GM19463 (cell line): ENCODE data around the gene PRKAG1.
A peak's percentile ranks its signal among the peaks of the same experiment; 100 is the strongest.

Source experiments
- ATAC-seq: cut with Tn5 transposase; IDR thresholded peaks from one replicate; pipeline ENCODE4 v1.9.1; 2021; ENCODE audit warnings: mild to moderate bottlenecking, moderate library complexity; ENCODE audit not compliant: unreplicated experiment

Gene PRKAG1

DNA sequence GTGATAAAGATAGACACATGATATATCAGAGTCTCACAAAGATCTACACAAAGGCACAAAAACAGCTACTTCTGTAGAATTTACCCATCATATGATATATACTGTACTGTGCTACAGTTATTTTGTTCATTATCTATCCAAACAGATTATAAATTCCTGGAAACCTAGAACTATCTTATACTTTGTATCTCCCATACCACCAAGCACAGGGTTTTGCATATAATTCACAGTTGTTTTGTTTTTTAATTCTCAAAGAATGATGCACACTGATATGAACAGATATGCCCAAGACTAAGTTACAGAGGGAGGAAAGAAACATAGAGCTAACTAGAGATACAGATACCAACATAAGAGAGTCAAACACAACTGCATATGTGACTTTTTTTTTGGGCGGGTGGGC lies 3.4 kb downstream of the PRKAG1 start:
- no peak for ATAC-seq

DNA sequence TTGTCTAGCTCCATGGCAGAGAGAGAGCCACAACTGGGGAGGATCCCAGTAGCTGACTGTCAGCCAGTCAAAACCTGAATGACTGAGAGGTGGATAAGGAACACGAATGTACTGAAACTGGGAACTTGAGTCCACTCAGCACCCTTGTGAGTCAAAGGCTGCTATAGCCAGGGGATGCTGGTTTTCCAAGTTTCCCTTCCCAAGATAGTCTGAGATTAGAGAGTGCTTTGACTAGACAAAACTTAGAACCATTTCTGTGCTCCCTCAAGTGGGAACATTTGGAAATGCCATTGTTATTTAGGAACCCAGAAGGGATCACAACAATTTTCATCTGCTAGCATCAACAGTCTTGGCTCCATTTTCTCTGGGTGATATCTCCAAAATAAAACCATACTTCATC lies 4.0 kb downstream of the PRKAG1 start:
- no peak for ATAC-seq

DNA sequence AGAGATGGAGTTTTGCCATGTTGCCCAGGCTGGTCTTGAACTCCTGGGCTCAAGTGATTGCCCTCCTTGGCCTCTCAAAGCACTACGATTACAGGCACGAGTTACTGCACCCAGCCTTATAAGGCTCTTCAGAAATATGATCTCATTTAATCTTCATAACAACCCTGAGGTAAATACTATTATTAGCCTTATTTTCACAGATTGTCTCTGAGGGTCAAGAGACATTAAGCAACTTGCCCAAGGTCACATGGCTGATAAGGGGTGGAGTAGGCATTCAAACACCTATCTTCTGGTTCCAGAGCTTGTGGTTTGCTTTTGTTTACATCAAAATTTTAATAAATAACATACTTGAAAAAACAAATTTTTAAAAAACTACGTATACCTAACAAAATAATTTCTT lies 5.1 kb downstream of the PRKAG1 start:
- no peak for ATAC-seq

- ATAC-seq = no peak
Observed at GRCh38 chr12:49012739-49013138, 5.8 kb downstream of the PRKAG1 start.

DNA sequence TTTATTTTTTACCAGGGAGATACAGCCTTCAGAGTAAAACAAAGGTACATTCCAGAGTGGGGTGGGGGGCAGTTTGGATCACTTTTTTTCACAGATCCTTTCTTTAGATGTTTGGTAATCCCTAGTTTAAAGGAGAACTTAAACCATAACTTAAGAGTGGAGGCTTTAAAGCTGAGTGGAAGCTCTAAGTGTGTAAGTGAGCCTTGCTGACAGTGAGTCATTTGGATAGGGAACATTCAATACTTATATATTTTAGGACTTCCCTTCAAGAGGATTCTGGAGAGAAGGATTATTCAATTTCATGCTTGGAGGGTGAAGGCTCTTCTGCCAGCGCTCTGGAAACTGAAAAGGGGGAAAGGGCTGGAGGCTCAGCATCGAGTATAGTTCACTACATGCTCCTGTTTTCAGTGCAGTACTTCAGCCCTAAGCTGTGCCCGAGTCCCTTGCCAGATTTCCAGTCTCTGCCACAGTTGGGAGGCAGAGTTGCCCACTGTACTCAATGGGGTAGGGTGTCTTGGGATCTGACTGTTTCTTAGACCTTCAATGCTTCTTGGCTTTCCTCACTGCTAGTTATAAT lies 8.4 kb downstream of the PRKAG1 start:
- ATAC-seq = no peak

DNA sequence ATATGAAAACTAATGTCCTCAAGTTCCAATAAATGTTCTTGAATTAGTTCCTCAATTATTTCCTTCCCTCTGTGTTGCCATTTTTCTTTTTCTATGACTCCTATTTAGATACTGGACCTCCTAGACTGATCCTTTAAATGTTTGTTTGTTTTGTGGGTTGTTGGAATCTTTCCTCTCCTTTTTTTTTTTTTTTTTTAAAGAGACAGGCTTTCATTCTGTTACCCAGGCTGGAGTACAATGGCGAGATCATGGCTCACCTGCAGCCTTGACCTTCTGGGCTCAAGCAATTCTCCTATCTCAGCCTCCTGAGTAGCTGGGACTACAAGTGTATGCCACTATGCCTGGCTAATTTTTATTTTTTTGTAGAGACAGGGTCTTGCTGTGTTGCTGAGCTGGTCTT lies 9.6 kb downstream of the PRKAG1 start:
- no peak for ATAC-seq

DNA sequence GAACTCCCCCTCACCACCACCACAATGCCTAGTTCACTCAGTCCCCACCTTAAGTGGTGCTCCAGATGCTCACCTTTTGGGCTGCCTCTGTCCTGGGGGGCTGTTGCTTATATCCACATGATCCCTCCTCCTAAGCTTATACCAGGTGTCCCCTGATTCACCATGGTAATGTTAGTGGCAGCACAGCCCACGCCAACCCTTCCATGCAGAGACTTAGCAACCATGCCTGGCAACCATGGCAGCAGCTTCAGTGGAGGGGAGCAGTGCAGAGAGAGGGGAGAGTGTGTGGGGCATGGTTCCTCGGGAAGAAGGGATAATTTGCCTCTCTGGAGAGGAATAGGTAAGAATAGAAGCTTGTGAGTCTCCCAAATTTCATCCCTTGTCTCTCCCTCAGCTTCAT lies 18.2 kb downstream of the PRKAG1 start:
- ATAC-seq = no peak

- ATAC-seq = peak; percentile 36
Observed at GRCh38 chr12:48999371-49000131, 19.0 kb downstream of the PRKAG1 start, which contains the start of gene DDN. TSS of gene DDN (minus strand) at chr12:48999375. CDS start at chr12:48999287, 88 bp downstream.

DNA sequence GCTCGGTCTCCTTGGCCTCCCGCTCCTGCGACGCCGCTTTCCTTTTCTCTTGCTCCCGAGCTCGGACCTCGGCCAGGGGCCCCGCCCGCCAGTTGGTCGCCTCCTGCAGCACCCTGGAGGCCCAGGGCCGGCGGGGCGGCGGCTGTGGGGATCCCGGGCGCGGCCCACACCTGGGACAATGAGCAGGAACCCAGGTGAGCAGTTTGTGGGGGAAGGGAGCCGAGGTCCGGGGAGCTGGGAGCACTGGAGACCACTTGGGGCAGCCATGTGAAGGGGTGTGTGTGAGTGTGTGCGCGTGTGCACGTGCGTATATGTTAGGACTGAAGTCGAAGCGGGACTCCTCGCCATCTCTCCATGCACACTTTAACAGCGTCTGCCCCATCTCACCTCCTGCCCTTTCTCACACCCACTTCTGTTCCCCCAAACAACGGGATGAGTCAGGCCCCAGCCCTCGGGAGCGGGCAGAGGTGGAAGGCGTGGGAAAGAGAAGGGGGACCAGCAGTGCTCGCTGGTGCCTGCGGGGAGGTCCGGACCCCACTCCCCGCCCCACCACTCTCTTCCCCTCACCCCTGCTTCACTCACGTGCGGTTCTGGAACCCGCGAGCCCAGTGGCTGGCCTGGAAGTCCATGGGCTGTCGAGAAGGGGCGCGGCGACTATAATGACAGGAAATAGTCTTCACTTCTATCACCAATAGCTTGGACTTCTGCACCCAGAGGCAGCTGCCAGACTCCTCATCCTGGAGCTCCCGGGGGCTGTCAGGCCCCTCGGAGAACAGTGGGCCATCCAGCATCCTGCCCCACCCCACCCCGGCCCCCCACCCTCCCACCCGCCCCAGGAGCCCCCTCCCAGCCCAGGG lies 19.9 kb downstream of the PRKAG1 start:
- ATAC-seq = peak; percentile 11

DNA sequence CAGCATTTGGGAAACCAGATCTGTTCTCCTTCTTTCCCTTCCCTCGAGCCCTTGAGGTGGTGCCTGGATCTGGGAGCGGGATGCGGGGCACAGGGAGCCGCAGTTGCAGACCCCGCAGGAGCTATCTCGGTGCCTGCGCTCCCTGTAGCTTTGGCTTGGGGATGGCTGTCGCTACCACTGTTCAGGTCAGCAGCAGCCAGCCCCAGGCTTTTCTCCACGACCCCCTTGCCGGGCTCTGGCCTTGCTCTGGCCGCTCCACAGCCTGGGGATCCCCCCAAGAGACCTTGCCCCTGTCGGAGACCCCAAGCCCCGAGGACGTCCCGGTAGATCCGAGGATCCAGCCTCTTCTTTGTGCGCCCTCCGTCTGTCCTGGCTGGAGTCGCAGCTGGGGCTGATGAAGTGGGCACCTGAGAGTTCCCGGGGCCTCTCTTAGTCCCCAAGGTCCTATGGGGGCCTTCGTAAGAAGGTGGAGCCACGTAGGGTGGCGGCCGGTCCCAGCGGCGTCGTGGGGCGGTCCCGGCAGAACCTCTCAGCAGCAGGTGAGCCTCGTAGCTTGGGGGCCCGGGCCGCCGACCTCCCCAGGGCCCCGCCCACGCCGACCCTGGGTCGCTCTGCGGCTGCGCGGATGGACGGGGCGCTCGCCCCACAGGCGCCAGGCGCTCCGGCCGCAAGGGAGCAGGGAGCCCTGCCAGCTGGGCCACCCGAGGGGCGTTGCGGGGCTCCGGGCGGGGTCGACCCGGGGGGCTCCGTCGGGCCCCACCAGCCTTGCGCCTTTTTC lies 20.7 kb downstream of the PRKAG1 start:
- ATAC-seq = peak; percentile 40

GRCh38 chr12:48996794-48997718 lies 21.5 kb downstream of the PRKAG1 start:
- ATAC-seq = no peak

GRCh38 chr12:48995086-48995879 lies 23.3 kb downstream of the PRKAG1 start:
- ATAC-seq = no peak

DNA sequence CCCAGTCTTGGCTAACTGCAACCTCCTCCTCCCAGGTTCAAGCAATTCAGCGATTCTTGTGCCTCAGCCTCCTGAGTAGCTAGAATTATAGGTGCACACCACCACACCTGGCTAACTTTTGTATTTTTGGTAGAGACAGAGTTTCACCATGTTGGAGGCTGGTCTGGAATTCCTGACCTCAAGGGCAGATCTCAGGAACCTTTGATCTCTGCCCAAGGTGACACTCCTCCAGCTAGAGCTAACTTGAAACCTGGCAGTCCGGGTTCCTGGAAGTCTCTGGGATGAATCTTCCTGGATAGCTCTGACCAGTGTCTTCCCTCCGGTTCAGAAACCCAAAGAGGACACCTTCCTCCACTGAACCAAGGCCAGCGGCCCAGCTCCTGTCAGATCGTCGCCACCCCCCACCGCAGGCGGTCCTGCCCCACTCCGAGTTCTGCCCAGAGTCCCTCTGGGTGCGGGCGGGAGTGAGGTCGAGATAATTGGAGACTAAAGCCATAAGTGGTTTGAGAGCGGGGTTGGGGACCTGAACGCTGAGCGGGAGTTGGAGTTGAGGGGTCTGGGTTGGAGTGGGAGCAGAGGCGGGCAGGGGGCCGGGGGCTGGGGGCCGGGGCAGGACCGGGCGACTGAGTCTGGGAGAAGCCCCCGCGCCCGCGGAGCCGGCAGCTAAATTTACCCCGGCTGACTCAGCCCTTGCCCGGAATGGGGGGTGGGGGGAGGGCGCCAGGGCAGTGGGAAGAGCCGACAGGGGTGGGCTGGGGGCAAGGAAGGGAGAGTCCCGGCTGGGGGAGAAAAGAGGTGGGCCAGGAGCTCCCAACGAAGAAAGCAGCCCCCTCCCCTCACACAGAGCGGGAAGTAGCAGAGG lies 24.1 kb downstream of the PRKAG1 start:
- ATAC-seq = no peak

DNA sequence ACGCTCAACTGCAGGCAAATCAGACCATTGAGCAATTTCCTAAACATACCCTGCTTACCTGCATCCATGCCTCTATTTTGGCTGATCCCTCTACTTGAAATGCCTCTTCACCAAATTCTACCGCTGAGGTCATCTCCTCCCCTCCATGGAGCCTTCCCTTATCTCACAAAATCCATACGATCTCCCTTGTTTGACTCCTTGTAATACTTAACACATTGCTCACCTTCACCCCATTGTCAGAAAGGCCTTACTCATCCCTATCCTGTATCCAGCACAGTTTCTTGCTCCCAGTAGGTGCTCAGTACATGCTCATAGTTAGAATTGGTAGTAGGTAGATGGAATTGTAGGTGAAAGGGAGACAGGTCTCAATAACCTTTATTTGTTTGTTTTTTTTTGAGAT lies 24.8 kb downstream of the PRKAG1 start:
- ATAC-seq = no peak

GRCh38 chr12:48991247-48992050 lies 27.1 kb downstream of the PRKAG1 start:
- ATAC-seq = no peak

GRCh38 chr12:48990552-48990951 lies 28.0 kb downstream of the PRKAG1 start:
- ATAC-seq = no peak

GRCh38 chr12:48988030-48988649 lies 30.4 kb downstream of the PRKAG1 start:
- ATAC-seq = no peak
